Smooth muscle cell (in vitro differentiated cells): ENCODE data around the gene TTC7B. TPM values are rescaled to one million over a fixed set of nuclear protein-coding genes. Genes with fewer than 3 reads are reported as not detected.
A peak's percentile ranks its signal among the peaks of the same experiment; 100 is the strongest.

Experiments used
- DNase-seq: peaks from one replicate; lab custom pipeline; 2025; ENCODE audit not compliant: unreplicated experiment; lab: John Stamatoyannopoulos, UW
- H2AFZ ChIP-seq: fragments of 200-600 bp; sonication (generic); 2 replicates; pipeline ENCODE4 v1.6.0; 2016; ENCODE audit warnings: antibody characterized with exemption, low read depth, mild to moderate bottlenecking
- H3F3A ChIP-seq: fragments of 200-600 bp; sonication (generic); 2 replicates; pipeline ENCODE4 v1.6.0; 2017; ENCODE audit warnings: antibody characterized with exemption, low read depth
- H3K27ac ChIP-seq: fragments of 200-600 bp; sonication (generic); 2 replicates; pipeline ENCODE4 v1.5.1; 2016; ENCODE audit warnings: low read depth, mild to moderate bottlenecking
- H3K27me3 ChIP-seq: fragments of 200-600 bp; sonication (generic); 2 replicates; pipeline ENCODE4 v1.6.1; 2016; ENCODE audit warnings: low read depth, mild to moderate bottlenecking
- H3K36me3 ChIP-seq: fragments of 200-600 bp; sonication (generic); 2 replicates; pipeline ENCODE4 v1.5.1; 2016; ENCODE audit warnings: low read depth
- H3K4me1 ChIP-seq: fragments of 200-600 bp; sonication (generic); 2 replicates; pipeline ENCODE4 v1.5.1; 2016; ENCODE audit warnings: low read depth
- H3K4me2 ChIP-seq: fragments of 200-600 bp; sonication (generic); 2 replicates; pipeline ENCODE4 v1.6.0; 2016; ENCODE audit warnings: mild to moderate bottlenecking
- H3K4me3 ChIP-seq: fragments of 200-600 bp; sonication (generic); 2 replicates; pipeline ENCODE4 v1.5.1; 2016; ENCODE audit warnings: mild to moderate bottlenecking
- H3K79me2 ChIP-seq: fragments of 200-600 bp; sonication (generic); 2 replicates; pipeline ENCODE4 v1.6.0; 2016; ENCODE audit warnings: low read depth, mild to moderate bottlenecking
- H3K9ac ChIP-seq: fragments of 200-600 bp; sonication (generic); 2 replicates; pipeline ENCODE4 v1.6.0; 2016; ENCODE audit warnings: low read depth
- H3K9me3 ChIP-seq: fragments of 200-600 bp; sonication (generic); replicated peaks from 2 replicates; pipeline ENCODE4 v1.5.1; 2016; ENCODE audit warnings: low read depth
- H4K20me1 ChIP-seq: fragments of 200-600 bp; sonication (generic); 2 replicates; pipeline ENCODE4 v1.6.0; 2016; ENCODE audit warnings: low read depth
- WGBS: methylation state at CpG from one replicate; pipeline ENCODE4 v1.1.7; 2016; ENCODE audit warnings: low lambda C conversion rate; 5-methylcytosine and 5-hydroxymethylcytosine counted together
- polyA plus RNA-seq: library from polyadenylated mRNA; unstranded; fragments of >200 nt; fragmentation: Nextera tagmentation; extraction: Ambion mirVana; gene quantifications from 2 replicates; pipeline ENCODE4 v1.2.1, GENCODE V29; 2016
- total RNA-seq: library from RNA; depleted of rRNA; stranded (reverse); fragments of >200 nt; gene quantifications from 2 replicates; pipeline ENCODE4 v1.2.3, GENCODE V29; 2014
- TF ChIP-seq, protein P1 (sequence below): fragments of 200-600 bp; sonication (generic); IDR thresholded peaks from 2 replicates; pipeline ENCODE4 v1.5.1; 2017; ENCODE audit warnings: borderline replicate concordance, mild to moderate bottlenecking, antibody characterized with exemption; ENCODE audit not compliant: insufficient read depth, poor library complexity, severe bottlenecking

TTC7B gene
- total and polyA plus RNA-seq, 2 experiments from 2014 or later: 22.1 to 54.1 TPM

DNA sequence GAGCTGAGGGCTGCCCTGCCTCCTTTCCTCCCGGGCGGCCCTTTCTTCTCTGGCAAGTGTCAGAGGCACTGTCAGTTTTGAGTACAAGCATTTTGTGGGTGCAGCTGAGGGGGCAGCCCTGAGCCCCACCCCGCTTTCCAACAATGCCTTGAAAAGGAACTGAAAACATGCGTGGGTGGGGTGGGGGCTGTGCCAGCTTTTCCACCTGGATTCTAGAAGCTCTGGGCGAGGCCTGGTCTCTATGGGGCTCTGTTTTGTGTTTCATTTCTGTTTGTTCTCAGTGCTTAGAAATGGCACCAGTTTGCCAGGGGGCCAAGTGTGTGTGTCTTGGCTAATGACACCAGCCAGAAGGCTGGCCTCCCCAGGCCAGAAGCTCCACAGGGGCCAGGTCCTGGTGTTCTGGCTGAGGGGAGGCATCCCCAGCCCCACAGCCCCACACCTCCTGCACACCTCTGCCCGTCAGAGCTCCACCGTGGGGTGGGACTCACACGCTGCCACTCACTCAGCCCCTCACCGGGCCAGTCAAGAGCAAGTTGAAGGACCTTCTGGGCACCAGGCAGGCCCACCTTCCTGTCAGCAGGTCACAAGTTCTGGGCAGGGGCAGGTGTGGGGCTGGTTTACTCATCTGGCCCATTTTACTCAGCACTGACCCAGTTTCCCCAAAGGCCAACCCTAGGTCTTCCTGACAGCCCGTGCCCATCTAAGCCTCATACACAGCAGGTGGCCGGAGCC is 264.3 kb downstream of the TTC7B start:
- Histone ChIP-seq H3F3A (no peaks in the 10 kb centered on the region), H3K9me3 (no peaks in the 10 kb centered on the region), H3K27me3 (no peaks in the 10 kb centered on the region), H3K79me2 (no peaks in the 10 kb centered on the region), H3K4me2 (no peak overlapping the region), H3K9ac (no peak overlapping the region), H4K20me1 (no peaks in the 10 kb centered on the region), H2AFZ (no peak overlapping the region), H3K27ac (no peak overlapping the region), H3K4me1 (peaks cover 13% of the 10 kb centered on the region), H3K36me3 (no peaks in the 10 kb centered on the region), H3K4me3 (no peak overlapping the region)
- TF ChIP-seq, protein P1, sequence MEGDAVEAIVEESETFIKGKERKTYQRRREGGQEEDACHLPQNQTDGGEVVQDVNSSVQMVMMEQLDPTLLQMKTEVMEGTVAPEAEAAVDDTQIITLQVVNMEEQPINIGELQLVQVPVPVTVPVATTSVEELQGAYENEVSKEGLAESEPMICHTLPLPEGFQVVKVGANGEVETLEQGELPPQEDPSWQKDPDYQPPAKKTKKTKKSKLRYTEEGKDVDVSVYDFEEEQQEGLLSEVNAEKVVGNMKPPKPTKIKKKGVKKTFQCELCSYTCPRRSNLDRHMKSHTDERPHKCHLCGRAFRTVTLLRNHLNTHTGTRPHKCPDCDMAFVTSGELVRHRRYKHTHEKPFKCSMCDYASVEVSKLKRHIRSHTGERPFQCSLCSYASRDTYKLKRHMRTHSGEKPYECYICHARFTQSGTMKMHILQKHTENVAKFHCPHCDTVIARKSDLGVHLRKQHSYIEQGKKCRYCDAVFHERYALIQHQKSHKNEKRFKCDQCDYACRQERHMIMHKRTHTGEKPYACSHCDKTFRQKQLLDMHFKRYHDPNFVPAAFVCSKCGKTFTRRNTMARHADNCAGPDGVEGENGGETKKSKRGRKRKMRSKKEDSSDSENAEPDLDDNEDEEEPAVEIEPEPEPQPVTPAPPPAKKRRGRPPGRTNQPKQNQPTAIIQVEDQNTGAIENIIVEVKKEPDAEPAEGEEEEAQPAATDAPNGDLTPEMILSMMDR: no peak
- 87% methylated on average over 11 of the region's 11 CpGs for WGBS
- no peak for DNase-seq

DNA sequence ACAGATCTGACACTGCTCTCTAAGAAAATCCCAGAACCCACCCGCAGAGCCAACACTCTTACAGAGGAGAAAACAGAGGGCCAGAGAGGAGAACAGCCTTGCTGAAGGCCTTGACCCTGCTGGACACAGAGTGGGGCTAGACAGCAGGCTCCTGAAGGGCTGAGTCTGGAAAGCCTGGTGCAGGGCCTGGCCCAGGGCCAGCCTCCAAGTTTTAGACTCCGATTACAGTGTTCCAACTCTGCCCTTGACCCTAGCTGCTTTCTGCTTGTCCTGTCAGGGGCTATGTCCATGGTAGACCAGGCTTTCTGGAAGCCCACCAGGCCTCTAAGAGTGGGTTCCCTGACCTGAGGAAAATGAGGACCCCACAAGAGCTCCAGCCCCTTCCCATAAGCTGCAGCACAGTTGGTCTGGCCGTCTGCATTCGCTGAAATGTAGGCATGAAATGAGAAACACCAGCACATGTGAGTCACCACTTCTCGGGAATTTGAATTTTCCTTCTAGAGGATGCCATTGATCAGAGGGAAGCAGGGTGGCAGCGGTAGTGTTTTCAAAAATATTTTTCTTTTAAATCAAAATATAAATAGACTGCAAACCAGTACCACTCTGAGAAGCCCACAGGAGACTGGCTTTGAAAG is 265.0 kb downstream of the TTC7B start:
- Histone ChIP-seq H3K4me3 (no peak overlapping the region), H3K4me2 (peak overlapping the region; percentile 56), H3F3A (no peaks in the 10 kb centered on the region), H3K9me3 (no peaks in the 10 kb centered on the region), H2AFZ (no peak overlapping the region), H3K4me1 (peaks cover 8% of the 10 kb centered on the region), H3K27ac (no peak overlapping the region), H3K27me3 (no peaks in the 10 kb centered on the region), H3K79me2 (no peaks in the 10 kb centered on the region), H3K36me3 (no peaks in the 10 kb centered on the region), H4K20me1 (no peaks in the 10 kb centered on the region), H3K9ac (no peak overlapping the region)
- TF ChIP-seq, protein P1: no peak
- WGBS: 57% methylated on average over 6 of the region's 6 CpGs
- no peak for DNase-seq

- H3K27me3 ChIP-seq: no peaks in the 10 kb centered on the region
- WGBS: 92% methylated on average over 10 of the region's 10 CpGs
- H3K4me1 ChIP-seq: no peaks in the 10 kb centered on the region
- H3K4me2 ChIP-seq: no peak overlapping the region
- H3K79me2 ChIP-seq: no peaks in the 10 kb centered on the region
- TF ChIP-seq, protein P1: no peak
- no peak for DNase-seq
- H3K27ac ChIP-seq: no peak overlapping the region
- no peaks in the 10 kb centered on the region for H4K20me1 ChIP-seq
- H3F3A ChIP-seq: no peaks in the 10 kb centered on the region
- no peaks in the 10 kb centered on the region for H3K9me3 ChIP-seq
- no peak overlapping the region for H3K9ac ChIP-seq
- H2AFZ ChIP-seq: no peak overlapping the region
- no peak overlapping the region for H3K4me3 ChIP-seq
- no peaks in the 10 kb centered on the region for H3K36me3 ChIP-seq
These were observed 266.2 kb downstream of the TTC7B start for GRCh38 chr14:90549794-90550641.
